ENCODE data around the gene ITGAL.

Gene ITGAL

DNA sequence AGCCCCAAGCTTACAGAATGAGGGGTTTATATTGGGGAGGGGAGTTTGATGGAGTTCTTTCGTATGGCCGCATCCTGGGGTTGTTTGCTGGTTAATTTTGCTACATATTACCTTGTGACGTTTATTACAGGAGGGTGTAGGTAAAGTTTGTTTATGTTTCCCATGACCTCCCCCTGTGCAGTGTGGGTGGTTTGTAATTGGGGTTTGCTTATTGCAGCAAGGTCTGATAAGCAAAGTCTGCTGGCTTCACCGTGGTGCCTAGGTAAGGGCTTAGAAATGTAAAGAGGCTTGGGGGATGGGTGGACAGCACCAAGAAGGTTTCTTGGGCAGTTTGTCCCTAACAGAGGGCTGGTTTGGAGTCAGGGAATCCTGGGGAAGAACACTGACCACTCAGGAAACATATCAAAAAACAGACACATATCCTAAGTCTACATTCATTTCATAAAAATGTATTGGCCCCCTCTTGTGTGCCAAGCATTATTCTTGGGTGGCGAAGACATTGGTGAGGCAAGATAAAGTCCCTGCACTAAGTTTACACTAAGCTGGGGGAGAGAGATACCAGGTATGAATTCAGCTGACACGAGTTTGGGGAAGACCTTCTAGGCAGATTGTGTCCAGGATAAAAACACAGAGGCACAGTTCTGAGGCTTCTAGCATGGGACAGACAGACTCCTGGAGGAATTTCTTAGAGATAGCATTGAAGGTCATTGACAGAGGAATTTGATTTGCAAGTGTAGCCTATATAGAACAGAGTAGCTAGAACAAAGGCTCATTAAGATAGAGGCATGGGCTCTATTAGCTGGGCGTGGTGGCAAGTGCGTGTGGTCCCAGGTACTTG lies 76.1 kb downstream of the ITGAL start:
- no peak for DNase-seq

- DNase-seq = peak; percentile 89
These were observed 79.2 kb downstream of the ITGAL start for GRCh38 chr16:30551781-30552180.

- no peak for DNase-seq
These were observed 80.4 kb downstream of the ITGAL start for GRCh38 chr16:30552956-30553355.

GRCh38 chr16:30553393-30553899 lies 80.9 kb downstream of the ITGAL start:
- DNase-seq = no peak

- DNase-seq = no peak
These were observed 82.2 kb downstream of the ITGAL start for GRCh38 chr16:30554557-30555314.

DNA sequence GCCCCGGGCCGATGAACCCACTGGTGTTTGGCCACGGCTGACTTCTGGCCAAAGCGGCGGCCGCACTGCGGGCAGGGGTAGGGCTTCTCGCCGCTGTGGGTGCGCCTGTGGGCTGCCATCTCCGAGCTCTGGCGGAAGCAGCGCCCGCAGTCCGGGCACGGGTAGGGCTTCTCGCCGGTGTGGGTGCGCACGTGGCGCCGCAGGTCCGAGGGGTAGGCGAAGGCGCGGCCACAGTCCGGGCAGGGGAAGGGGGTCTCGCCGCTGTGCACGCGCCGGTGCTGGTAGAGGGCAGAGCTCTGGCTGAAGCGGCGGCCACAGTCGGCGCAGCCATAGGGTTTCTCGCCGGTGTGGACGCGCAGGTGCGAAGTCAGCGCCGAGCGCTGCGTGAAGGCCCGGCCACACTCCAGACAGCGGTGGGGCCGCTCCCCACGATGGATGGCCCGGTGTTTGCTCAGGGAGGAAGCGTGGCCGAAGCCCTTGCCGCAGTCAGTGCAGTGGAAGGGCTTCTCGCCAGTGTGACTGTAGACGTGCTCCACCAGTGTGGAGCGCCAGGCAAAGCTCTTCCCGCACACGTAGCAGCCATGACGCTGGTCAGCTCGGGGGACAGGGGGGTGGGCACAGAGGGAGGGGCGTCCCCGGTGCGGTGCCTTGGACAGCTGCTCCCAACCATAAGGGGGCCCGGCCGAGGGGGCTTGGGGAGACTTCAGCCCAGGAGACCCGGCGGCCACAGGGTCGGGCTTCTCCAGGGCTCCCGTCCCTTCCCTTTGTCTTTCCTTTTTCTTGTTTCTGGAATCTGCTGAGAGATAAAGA lies 83.0 kb downstream of the ITGAL start:
- no peak for DNase-seq

DNA sequence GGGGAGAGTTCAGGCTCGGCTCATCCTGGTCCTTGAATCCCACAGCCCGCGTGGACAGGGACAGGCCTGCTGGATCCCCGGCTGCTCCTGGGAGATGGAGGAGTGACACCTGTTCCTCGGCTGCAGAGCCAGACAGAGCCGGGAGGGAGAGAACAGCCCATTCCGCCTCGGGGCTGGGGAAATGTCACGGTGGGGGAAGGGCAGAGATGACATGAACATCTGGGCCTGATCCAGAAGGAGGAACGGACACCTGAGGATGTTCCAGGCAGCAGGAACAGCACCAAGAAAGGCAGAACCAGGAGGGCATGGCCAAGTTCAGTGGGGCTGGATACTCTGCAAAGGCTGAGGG lies 83.6 kb downstream of the ITGAL start:
- DNase-seq = no peak

GRCh38 chr16:30557707-30557956 lies 85.1 kb downstream of the ITGAL start:
- DNase-seq = no peak

- DNase-seq = peak; percentile 96
These were observed 85.6 kb downstream of the ITGAL start, which contains the start of gene ZNF764 for GRCh38 chr16:30557957-30558788. Gene ZNF764, minus strand, starts transcription at chr16:30558374. Its CDS starts 192 bp downstream, at chr16:30558182.

GRCh38 chr16:30558789-30559377 lies 86.3 kb downstream of the ITGAL start:
- DNase-seq = no peak

- no peak for DNase-seq
These were observed 87.1 kb downstream of the ITGAL start for GRCh38 chr16:30559690-30560089.

DNA sequence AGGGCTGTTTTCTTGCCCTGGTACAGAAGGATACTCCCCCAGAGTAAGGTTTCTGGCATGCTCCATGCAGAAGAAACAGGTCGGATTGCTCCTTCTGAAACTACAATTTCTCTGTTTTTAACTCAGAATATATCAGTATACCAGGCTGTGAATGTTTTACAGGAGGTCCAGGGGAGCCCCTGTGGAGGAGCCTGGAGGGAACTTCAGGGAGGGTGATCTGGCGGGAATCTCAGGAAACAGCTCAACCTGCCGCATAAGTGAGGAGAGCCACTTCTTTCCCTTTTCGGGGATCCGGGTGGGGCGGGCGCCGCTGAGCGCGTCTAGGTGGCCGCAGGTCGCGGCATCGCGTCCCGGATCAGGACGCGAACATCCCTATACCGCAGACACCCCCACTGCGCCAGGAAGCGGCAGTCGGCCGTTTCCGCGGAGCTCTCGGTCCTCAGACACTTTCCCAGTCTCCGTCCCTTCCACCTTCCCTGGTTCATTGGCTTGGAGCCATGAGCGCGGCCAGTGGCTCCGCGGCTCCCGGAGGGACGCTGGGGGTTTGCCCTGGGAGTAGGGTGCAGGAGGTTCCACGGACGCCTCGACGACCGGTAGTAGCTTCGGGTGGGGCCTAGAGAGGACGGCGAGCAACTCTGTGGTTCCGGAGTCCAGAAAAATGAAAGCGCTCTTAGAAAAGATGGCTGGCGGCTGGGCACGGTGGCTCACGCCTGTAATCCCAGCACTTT lies 88.7 kb downstream of the ITGAL start:
- no peak for DNase-seq

GRCh38 chr16:30562021-30562420 lies 89.5 kb downstream of the ITGAL start:
- DNase-seq = no peak

DNA sequence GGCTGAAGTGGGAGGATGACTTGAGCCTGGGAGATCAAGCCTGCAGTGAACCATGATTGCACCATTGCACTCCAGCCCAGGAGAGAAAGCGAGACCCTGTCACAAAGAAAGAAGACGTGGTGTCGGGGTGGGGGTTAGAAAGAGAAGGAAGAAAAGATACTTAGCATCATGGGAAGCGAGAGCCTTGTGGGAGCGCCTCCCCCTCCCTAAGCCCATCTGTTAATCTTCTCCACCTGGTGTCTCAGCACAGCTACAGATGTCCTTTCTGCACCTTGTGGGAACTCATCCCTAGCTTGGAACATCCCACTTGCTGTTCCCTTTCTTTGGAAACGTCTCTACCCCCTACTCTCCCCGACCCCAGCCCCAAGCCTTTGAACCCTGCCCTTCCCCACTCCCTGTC lies 93.0 kb downstream of the ITGAL start:
- no peak for DNase-seq

GRCh38 chr16:30565984-30566383 lies 93.4 kb downstream of the ITGAL start:
- DNase-seq = no peak

GRCh38 chr16:30566531-30566930 lies 94.0 kb downstream of the ITGAL start:
- DNase-seq = no peak

DNA sequence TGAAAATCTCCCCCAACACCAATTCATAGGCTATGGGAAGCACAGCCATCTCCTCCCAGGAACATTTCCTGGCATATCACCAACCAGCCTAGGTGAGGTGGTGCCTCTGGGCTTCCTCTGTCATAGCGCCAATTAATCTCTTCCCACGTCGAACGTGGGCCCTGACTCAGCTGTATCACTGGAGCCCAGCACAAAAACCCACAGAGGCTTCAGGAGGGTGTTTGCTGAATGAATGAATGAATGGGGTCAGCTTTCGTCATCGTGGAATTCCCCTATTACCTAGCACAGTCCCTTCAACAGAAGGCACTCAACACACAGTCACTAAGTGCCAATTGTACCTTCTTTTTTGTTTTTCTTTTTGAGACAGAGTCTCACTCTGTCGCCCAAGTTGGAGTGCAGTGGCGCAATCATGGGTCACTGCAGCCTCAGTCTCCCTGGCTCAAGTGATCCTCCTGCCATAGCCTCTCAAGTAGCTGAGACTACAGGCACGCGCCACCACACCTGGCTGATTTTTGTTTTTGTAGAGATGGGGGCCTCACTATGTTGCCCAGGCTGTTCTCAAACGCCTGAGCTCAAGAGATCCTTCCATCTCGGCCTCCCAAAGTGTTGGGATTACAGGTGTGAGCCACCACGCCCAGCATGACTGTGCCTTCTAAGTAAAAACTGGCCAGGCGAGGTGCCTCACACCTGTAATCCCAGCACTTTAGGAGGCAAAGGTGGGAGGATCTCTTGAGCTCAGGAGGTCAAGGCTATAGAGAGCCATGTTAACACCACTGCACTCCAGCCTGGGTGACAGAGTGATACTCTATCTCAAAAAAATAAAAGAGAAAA lies 94.8 kb downstream of the ITGAL start:
- DNase-seq = peak; percentile 71

DNA sequence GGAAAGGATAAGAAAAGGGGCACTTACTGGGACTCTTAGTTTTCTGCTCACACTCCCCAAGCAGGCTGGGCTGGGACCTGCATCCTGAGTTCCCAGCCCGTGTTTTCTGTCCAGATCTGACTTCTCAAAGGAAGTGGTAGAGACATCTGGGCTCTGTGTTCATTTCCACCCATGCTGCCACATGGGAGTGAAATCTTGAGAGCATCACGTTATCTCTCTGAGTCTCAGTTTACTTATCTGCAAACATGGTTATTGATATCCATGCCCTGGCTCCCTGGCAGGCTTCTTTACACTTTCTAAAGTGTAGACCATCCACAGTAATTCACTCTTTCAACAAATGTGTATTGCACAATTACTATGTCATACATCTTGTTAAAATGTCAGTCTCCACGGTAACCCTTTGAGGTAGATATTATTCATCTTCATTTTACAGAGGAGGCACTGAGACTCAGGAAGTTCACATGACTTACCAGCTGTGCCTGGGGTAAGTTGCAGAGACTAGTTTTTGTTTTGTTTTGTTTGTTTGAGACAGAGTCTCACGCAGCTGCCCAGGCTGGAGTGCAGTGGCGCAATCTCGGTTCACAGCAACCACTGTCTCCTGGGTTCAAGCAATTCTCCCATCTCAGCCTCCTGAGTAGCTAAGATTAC lies 95.6 kb downstream of the ITGAL start:
- DNase-seq = peak; percentile 76

DNA sequence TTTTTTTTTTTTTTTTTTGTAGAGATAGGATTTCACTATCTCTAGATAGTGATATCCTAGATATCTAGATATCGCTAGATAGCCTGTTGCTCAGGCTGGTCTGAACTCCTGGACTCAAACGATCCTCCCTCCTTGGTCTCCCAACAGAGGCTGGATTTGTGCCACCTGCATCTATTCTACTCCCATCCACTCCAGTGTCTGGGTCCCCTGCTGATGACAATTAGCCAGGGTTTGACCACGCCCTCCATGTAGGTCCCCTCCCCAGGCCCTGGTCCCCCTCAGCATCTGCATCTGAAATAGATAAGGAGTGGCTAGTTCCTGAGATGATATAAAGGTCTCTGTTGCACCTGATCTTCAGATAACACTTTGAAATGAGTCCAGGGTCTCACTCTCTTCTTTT lies 96.7 kb downstream of the ITGAL start:
- DNase-seq = no peak

Data from central memory CD4-positive, alpha-beta T cell (primary cell).